Gastroesophageal sphincter (tissue), 4 donors: ENCODE results near the gene TANGO6. TPM values are rescaled to one million over a fixed set of nuclear protein-coding genes. Genes with fewer than 3 reads are reported as not detected.

Experiments
- ATAC-seq: fragments of 150-250 bp; one replicate; pipeline ENCODE4 v1.9.1; 2016; ENCODE audit warnings: mild to moderate bottlenecking, moderate library complexity
- H3K27ac ChIP-seq, 4 donors: fragments of 200-600 bp; sonication (generic) in 3 of 4; 1 replicate in 3 of 4; 2 replicates in 1 of 4; pipeline ENCODE4 v1.5.1; 2016 to 2019
- H3K27me3 ChIP-seq: fragments of 200-600 bp; sonication (generic); one replicate; pipeline ENCODE4 v1.5.1; 2019
- H3K36me3 ChIP-seq, 2 donors: fragments of 200-600 bp; sonication (generic); one replicate each; pipeline ENCODE4 v1.5.1; 2019; ENCODE audit warnings: control low read depth in 1 of 2
- H3K4me1 ChIP-seq, 3 donors: fragments of 200-600 bp; sonication (generic); 1 replicate in 2 of 3; 2 replicates in 1 of 3; pipeline ENCODE4 v1.5.1; 2016 to 2019; ENCODE audit warnings: control low read depth in 2 of 3
- H3K4me3 ChIP-seq, 2 donors: fragments of 200-600 bp; sonication (generic); one replicate each; pipeline ENCODE4 v1.5.1; 2019; ENCODE audit warnings: mild to moderate bottlenecking in 1 of 2, moderate library complexity in 1 of 2
- H3K9me3 ChIP-seq, 3 donors: fragments of 200-600 bp; sonication (generic); one replicate each; pipeline ENCODE4 v1.5.1; 2017 to 2019; ENCODE audit warnings: control low read depth in 2 of 3
- CTCF ChIP-seq, 4 experiments: fragments of 200-600 bp in 2 of 4; fragments of 450-650 bp in 2 of 4; sonication (generic) in 1 of 4; IDR thresholded peaks; one replicate each; pipeline ENCODE4 v1.5.1; 2017 to 2019; ENCODE audit warnings: antibody characterized with exemption in 4 of 4, mild to moderate bottlenecking in 2 of 4, moderate library complexity in 2 of 4
- EP300 ChIP-seq: sonication (generic); formaldehyde crosslinking; IDR thresholded peaks from one replicate; pipeline ENCODE4 v1.6.1; 2017; ENCODE audit warnings: antibody characterized with exemption, mild to moderate bottlenecking
- POLR2A ChIP-seq, 2 donors: fragments of 450-650 bp; IDR thresholded peaks; one replicate each; pipeline ENCODE4 v1.6.1; 2017; ENCODE audit warnings: antibody characterized with exemption in 2 of 2, mild to moderate bottlenecking in 2 of 2, moderate library complexity in 1 of 2
- POLR2AphosphoS5 ChIP-seq: sonication (generic); formaldehyde crosslinking; IDR thresholded peaks from one replicate; pipeline ENCODE4 v1.6.1; 2017; ENCODE audit warnings: antibody characterized with exemption
- WGBS, 2 donors: methylation state at CpG; one replicate each; pipeline ENCODE4 v1.1.5; 2018; ENCODE audit warnings: low coverage in 1 of 2; 5-methylcytosine and 5-hydroxymethylcytosine counted together
- total RNA-seq, 4 donors: library from RNA; depleted of rRNA; stranded (reverse); fragments of >200 nt; gene quantifications; one replicate each; pipeline ENCODE4 v1.1.0, GENCODE V29; 2016

TANGO6 gene
- total RNA-seq, 4 donors from 2014 or later: 19.5 to 29.7 (median 21.0) TPM

GRCh38 chr16:69100071-69100691 is 256.9 kb downstream of the TANGO6 start:
- TF ChIP-seq CTCF (IDR thresholded peaks at IDR 0.05) (no peak), EP300 (no peak), POLR2A (IDR thresholded peaks at IDR 0.05) (no peak), POLR2AphosphoS5 (no peak)
- 33 to 63% methylated on average over 6 to 7 of the region's 11 CpGs for WGBS, 2 donors

GRCh38 chr16:69105501-69106361 is 262.4 kb downstream of the TANGO6 start, which contains the start of gene HAS3:
TSS of gene HAS3 (plus strand) at chr16:69105653. CDS start at chr16:69109396, 3,743 bp downstream.
- H3K4me1 ChIP-seq: peaks cover 2 to 34% (median 24%) of the 10 kb centered on the region in 3 donors
- ATAC-seq: peak; percentile 74
- no peaks in the 10 kb centered on the region for H3K9me3 ChIP-seq
- peaks cover 0 to 21% of the 10 kb centered on the region in 2 donors for H3K36me3 ChIP-seq
- peak within 1 kb of the TSS in 1 of 4 donors; percentile 51 for H3K27ac ChIP-seq
- H3K4me3 ChIP-seq: peak within 1 kb of the TSS; percentile 42 to 65
- WGBS, 2 donors: 1 to 6% methylated on average over 5 to 17 of the region's 80 CpGs
- peak in 1 of 4 experiments; percentile 19 for TF ChIP-seq CTCF (IDR thresholded peaks at IDR 0.05)
- peak in 1 of 2 donors; percentile 14 for TF ChIP-seq POLR2A (IDR thresholded peaks at IDR 0.05)
- TF ChIP-seq POLR2AphosphoS5: no peak
- H3K27me3 ChIP-seq: peaks cover 32% of the 10 kb centered on the region

More at GRCh38 chr16:69100071-69100691, 256.9 kb downstream of the TANGO6 start:
- Histone ChIP-seq H3K36me3 (no peaks in the 10 kb centered on the region), H3K4me3 (no peak overlapping the region), H3K4me1 (peaks cover 0 to 2% (median 0%) of the 10 kb centered on the region in 3 donors), H3K9me3 (no peaks in the 10 kb centered on the region), H3K27me3 (peaks cover 3% of the 10 kb centered on the region), H3K27ac (no peak overlapping the region)
- no peak for ATAC-seq

- Histone ChIP-seq H3K4me1 (peaks cover 2 to 34% (median 24%) of the 10 kb centered on the region in 3 donors), H3K36me3 (peaks cover 0 to 29% of the 10 kb centered on the region in 2 donors), H3K27me3 (peaks cover 32% of the 10 kb centered on the region), H3K27ac (no peak overlapping the region), H3K9me3 (no peaks in the 10 kb centered on the region), H3K4me3 (peak overlapping the region; percentile 6 to 65)
- ATAC-seq: no peak
- TF ChIP-seq CTCF (IDR thresholded peaks at IDR 0.05): no peak
- TF ChIP-seq POLR2AphosphoS5: no peak
- TF ChIP-seq POLR2A (IDR thresholded peaks at IDR 0.05): no peak
- WGBS, 2 donors: 0% methylated on average over 3 of the region's 55 CpGs; no CpG with 5 or more reads in 1 of the 2 donors
These were observed 263.4 kb downstream of the TANGO6 start for GRCh38 chr16:69106491-69107315.

GRCh38 chr16:69107316-69107962 is 264.1 kb downstream of the TANGO6 start:
- 0% methylated on average over 2 of the region's 52 CpGs; no CpG with 5 or more reads in 1 of the 2 donors for WGBS, 2 donors
- Histone ChIP-seq H3K36me3 (peaks cover 0 to 33% of the 10 kb centered on the region in 2 donors), H3K4me3 (peak overlapping the region in 1 of 2 donors; percentile 65), H3K27me3 (peaks cover 32% of the 10 kb centered on the region), H3K27ac (no peak overlapping the region), H3K9me3 (no peaks in the 10 kb centered on the region), H3K4me1 (peaks cover 2 to 34% (median 24%) of the 10 kb centered on the region in 3 donors)
- TF ChIP-seq EP300 (no peak), POLR2A (IDR thresholded peaks at IDR 0.05) (no peak), CTCF (IDR thresholded peaks at IDR 0.05) (no peak), POLR2AphosphoS5 (no peak)
- ATAC-seq: no peak
